ENCODE data around the gene DSP. TPM values are rescaled to one million over a fixed set of nuclear protein-coding genes. Genes with fewer than 3 reads are reported as not detected.

Gene DSP
- total RNA-seq = 1 to 10 TPM; 1.9 to 4.2 (median 2.5) TPM

- TF ChIP-seq CTCF (IDR thresholded peaks at IDR 0.05; ENCODE audit: low read depth) = no peak
These were observed at the start of gene DSP for GRCh38 chr6:7541175-7542064. Gene DSP (plus strand): TSS chr6:7541671. CDS start chr6:7541916, 245 bp downstream.

DNA sequence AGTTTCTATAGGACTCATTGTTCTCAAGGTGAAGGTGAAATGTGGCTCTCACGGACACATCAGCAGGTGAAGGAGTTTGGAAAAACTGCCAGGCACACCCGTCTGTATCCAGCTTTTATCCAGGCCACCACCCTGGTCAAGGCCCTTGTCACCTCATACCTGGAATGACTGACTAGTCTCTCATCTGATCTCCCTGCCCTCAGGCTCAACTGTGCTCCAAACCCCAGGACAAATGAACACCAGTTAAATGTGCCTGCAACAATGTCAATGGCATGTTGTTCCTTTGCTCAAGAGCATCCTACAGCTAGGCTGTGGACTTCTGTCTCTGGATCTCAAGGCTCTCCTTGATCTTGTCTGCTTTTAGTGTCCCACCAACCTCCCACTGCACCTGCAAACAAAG is 47.6 kb upstream of the DSP start:
- no peak for TF ChIP-seq CTCF (IDR thresholded peaks at IDR 0.05; ENCODE audit: low read depth)

DNA sequence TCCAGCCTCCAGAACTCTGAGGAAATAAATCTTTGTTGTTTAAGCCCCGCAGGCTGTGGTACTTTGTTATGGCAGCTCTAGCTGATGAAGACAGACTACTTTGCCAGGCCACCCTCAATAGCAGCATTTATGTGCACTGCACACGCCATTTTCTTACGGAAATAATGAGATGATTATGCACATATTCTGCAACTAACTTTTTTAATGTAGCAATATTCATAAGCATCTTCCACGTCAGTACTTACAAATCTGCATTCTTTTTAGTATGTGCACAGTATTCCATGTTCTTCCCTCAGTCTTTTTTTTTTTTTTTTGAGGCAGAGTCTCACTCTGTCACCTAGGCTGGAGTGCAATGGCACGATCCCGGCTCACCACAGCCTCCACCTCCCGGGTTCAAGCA is 46.8 kb upstream of the DSP start:
- no peak for TF ChIP-seq CTCF (IDR thresholded peaks at IDR 0.05; ENCODE audit: low read depth)

GRCh38 chr6:7496266-7496875 is 45.1 kb upstream of the DSP start:
- no peak for TF ChIP-seq CTCF (IDR thresholded peaks at IDR 0.05; ENCODE audit: low read depth)

DNA sequence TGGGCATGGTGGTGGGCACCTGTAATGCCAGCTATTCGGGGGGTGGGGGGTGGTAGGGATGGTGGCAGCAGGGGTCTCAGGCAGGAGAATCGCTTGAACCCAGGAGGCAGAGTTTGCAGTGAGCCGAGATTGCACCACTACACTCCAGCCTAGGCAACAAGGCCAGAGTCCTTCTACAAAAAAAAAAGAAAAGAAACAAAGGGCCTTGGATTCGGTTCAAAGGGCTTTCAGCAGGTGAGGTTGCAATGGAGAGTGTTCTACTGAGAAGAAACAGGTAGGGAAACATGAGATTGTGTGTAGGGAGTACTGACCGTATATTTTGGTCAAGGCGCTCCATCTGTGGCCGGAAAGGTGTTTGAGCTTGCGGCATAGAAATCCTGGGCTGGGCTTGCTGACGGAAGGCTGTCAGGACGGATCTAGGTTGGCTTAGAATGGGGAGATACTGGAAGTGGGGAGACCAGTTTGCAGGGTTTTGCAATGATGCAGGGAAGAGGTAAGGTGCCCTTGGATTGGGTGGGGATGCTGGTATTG is 40.7 kb upstream of the DSP start:
- TF ChIP-seq CTCF (IDR thresholded peaks at IDR 0.05; ENCODE audit: low read depth) = no peak

DNA sequence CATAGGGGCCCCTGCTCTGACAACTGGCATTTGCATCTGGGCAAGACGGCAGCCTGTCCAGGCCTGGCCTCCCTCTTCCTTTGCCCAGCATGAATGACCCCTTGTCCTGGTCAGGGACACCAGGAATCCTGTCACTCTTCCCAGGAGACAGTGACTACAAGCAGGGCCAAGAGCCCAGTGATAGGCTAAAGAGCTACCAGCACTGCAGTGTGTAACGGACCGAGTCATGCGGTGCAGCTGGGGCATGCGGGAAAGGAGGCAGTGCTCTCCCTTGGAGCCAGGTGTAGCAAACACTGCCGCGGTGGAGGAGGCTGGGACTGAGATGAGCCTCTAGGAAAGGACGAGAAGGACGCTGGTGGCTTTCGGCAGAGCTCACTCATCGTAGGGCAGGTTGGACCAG is 38.7 kb upstream of the DSP start:
- TF ChIP-seq CTCF (IDR thresholded peaks at IDR 0.05; ENCODE audit: low read depth) = no peak

- TF ChIP-seq CTCF (IDR thresholded peaks at IDR 0.05; ENCODE audit: low read depth) = no peak
These were observed 37.4 kb upstream of the DSP start for GRCh38 chr6:7504041-7504440.

Measured in subcutaneous adipose tissue (tissue), 4 donors.